GM18508 (cell line): ENCODE data around the gene RCSD1.
"Not testable (repeated sequence)": the region's sequence is repeated elsewhere in the genome, so short reads cannot be mapped to it uniquely, and the experiment has no call there.

Experiments
- ATAC-seq: cut with Tn5 transposase; IDR thresholded peaks from one replicate; pipeline ENCODE4 v1.9.1; 2021; ENCODE audit warnings: moderate number of reproducible peaks; ENCODE audit not compliant: insufficient read depth, unreplicated experiment

Gene RCSD1

DNA sequence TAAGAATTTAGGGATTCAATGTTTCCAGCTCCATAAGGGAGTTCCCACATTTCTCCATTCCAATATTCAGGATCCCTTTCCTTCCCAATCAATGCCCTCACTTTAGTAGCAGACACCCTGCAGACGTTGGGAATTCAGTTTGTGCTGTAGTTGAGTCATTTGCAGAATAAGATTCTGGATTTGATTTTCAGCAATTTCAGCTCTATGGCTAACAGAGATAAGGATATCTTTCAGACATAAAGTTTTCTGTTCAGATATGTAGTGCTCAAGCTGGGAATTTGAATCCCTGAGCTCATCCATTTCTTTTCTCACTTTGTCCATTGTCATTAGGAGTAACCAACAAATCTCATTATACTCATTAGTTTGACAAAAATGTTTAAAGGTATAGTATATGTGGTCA, 104.8 kb downstream of the RCSD1 start:
- no peak for ATAC-seq

DNA sequence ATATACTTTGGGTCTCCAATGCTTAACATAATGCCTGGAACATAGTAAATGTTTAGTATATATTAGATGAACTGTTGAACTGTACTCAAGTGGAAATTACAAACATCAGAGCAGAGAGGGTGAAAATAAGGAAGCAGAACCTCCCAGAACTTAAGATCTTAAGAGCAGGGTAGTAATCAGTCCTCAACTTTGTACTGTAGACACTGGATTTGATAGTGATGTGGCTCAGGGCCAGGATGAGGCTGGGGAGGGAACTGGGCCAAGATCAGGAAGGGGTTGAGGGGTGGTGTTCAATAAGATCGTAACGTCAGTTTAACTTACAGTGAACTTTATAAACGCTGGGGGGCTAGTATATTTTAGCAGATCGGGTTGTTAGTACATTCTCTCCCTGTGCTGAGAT, 107.1 kb downstream of the RCSD1 start:
- no peak for ATAC-seq

DNA sequence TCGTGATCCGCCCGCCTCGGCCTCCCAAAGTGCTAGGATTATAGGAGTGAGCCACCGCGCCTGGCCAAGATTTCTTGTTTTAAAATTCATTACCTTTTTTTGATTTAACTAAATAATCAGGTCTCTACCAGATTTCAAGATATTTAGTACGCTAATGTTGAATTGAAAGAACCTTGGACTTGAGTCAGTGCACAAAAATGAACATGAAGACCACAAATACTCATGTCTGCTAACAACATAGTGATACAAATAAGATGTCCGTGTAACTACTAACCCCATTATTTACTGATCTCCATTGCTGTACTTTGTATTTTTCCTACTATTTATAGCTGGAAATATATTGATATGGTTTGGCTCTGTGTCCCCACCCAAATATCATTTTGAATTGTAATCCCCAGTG, 108.1 kb downstream of the RCSD1 start:
- ATAC-seq = no peak

DNA sequence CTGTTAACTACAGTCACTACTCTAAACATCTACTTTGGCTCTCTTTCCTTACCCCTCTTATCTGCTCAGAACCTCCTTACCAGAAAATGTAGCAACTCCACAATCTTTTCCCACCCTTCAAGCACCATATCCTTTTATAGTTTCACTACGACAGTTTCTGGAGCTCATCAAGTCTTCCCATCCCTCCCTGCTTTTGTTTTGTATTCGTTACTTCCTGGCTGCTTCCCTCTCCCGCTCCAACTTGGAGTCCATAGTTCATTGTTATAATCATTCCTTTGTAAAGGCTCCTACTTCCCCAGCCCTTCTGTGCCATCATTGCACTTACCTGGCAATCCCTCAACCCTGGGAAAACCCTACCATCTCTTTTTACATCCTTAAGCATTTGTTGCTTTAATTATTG, 109.7 kb downstream of the RCSD1 start:
- ATAC-seq = no peak

DNA sequence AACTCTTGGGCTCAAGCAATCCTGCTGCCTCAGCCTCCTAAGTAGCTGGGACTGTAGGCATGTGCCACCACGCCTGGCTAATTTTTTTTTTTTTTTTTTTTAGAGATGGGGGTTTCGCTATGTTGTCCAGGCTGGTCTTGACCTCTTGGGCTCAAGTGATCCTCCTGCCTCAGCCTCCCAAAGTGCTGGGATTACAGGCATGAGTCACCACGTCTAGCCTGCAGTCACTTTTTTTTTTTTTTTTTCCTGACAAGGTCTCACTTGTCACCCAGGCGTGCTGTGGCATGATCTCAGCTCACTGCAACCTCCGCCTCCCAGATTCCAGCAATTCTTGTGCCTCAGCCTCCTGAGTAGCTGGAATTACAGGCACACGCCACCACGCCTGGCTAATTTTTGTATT, 111.1 kb downstream of the RCSD1 start:
- ATAC-seq = not testable (repeated sequence)

DNA sequence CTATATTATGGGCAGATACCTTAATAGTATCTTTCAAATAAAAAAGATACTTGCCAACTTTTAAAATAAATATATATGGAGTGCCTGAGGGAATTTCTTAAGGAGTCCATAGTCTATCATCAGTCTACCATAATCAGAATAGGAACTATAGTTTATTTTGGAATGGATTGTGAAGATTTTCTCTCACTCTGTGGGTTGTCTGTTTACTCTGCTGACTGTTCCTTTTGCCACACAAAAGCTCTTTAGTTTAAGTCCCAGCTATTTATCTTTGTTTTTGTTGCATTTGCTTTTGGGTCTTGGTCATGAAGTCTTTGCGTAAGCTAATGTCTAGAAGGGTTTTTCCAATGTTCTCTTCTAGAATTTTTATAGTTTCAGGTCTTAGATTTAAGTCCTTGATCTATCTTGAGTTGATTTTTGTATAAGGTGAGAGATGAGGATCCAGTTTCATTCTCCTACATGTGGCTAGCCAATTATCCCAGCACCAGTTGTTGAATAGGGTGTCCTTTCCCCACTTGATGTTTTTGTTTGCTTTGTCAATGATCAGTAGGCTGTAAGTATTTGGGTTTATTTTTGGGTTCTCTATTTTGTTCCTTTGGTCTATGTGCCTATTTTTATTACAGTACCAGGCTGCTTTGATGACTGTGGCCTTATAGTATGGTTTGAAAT, 112.5 kb downstream of the RCSD1 start:
- not testable (repeated sequence) for ATAC-seq

DNA sequence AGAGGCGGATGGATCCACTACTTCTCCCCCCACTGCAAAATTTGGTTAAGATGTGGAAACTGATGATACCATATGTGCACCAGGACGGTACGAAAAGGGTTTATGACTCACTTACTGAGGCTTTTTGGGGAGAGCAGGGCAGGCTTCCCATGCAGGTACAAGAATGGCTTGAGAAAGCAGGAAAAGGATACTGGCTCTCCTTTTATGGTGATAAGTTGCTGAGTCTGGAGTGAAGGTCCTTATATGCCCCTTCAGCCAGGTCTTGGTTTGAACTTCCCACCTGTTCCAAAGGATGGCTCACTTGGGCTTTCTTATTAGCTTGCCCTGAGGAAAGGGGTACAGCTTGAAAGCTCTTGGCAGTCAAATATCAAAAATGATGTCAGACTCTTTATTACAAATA, 114.9 kb downstream of the RCSD1 start:
- ATAC-seq = no peak

DNA sequence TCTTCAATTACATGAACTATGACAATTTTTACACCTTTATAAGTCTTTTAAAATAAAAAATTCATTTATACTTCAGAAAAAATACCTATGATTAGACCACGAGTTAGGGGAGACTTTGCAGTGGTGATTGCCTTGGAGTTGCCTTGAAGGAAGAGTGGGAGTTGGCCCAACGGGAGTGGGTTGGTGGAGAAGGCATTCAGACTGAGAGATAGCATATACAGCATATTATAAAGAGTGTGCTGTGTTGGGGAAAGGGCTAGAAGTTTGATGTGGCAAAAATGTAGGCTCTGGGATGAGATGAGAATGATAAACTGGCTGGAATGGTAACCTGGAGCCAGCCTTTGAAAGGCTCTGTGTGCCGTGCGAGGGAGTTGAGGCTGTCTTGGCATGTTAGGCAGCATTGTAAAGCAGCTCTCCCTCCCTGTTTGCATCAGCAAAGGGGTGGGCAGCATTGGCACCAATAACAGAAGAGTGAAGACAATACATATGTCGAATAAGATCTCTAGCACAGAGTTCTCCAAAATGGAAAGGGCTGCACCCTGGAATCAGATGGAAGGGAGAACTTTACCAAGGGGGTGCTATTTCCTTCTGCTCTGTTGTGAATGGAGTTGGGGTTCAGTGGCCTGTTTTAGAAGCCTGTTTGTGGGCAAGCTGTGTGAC, 116.1 kb downstream of the RCSD1 start:
- no peak for ATAC-seq

DNA sequence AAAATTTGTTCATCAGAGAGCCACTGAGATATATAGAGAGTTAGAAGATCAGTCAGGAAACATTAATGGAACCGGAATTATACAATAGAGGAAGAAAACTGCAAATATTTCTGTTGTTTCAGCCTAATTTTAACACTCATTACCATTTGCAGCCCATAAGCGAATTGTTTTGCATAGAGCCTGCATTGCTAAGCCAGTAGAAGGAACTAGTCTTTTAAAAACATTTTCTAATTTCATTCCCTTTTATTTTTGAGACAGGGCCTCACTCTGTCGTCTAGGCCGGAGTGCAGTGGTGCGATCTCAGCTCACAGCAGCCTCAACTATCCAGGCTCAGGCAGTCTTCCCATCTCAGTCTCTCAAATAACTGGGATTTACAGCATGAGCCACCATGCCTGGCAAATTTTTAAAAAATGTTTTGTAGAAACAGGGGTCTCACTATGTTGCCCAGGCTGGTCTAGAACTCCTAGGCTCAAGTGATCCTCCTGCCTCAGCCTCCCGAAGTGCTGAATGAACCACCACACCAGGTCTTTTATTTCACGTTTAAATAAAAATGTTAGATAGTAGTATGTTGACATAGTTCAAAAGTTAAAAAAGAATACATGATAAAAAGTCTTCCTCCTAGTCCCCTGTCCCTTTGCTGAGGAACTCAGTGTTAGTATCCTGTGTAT, 117.1 kb downstream of the RCSD1 start:
- ATAC-seq = no peak

DNA sequence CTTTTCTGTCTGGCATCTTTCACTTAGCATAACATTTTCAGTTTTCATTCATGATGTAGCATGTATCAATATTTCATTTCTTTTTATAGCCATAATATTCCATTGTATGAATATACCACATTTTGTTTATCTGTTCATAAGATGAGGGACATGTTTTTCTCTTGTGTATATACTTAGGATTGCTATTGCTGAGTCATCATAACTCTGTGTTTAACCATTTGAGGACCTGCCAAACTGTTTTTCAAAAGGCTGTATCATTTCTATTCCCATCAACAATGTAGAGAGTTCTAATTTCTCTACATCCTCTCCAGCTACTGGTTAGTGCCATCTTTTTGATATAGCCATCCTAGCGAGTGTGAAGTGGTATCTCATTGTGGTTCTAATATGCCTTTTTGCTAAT, 118.0 kb downstream of the RCSD1 start:
- no peak for ATAC-seq

DNA sequence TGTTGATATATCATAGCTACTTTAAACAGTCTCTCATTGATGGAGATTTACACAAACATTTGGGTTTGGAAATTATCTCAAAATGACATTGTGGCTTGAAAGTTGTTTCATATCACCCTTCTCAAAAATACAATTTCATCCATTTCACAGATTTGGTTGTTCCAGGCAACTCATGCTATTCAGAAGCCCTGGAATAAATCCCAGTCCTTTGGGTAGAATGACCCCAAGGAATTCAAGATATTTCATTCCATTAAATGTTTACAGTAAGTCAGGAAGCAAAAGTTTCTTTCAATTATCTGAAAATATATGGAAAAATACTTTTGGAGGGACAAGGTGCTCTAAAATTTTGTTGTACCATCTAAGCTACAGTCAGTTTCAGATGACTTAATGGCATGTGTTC, 118.9 kb downstream of the RCSD1 start:
- ATAC-seq = no peak

DNA sequence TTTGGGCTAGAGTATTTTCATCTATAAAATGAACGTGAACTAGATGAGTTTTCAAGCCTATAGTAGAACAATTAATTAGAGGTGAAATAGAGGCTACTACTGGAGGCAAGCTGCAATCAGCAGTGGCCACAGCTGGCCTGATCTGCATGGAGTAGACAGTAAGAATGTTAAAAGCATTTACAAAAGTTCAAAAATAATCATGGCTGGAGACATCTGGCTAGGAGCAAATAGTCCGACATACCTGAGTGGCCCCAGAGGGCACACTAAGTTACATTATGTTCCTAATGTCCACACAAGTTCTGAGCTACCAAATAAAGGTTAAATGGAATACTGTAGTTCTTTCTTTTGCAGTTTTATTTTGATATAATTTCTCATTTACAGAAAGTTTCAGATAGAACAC, 119.7 kb downstream of the RCSD1 start:
- no peak for ATAC-seq

DNA sequence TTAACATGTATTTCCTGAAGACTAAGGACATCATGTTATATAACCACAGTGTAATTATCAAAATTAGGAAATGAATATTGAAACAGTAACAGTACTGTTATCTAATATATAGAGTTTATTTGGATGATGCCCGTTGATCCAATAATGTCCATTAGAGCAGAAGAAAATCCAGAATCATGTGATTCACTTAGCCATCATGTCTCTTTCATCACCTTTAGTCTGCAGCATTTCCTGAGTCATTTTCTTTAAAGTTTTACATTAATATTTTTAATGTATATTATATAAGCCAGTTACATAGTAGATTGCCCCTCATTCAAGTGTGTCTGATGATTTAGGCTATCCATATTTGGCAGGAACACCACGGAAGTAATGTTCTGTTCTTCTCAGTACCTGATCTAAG, 120.6 kb downstream of the RCSD1 start:
- ATAC-seq = no peak

DNA sequence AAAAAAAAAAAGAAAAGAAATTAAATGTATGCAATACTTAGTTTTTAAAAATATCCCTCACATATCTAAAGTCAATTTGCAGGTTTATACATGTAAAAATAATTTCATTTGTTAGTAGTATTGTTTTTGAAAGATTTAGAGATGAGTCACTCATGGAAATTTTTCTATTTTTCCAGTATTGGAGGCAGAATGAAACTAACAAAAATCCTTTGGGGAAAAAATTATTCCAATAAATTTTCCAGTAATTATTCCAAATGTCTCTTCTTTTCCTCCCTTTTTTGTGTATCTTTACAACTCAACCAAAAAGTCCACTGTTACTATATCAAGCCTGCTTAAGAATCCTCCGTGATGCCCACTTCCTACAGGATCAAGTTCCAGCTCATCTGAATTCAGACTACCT, 121.6 kb downstream of the RCSD1 start:
- no peak for ATAC-seq

DNA sequence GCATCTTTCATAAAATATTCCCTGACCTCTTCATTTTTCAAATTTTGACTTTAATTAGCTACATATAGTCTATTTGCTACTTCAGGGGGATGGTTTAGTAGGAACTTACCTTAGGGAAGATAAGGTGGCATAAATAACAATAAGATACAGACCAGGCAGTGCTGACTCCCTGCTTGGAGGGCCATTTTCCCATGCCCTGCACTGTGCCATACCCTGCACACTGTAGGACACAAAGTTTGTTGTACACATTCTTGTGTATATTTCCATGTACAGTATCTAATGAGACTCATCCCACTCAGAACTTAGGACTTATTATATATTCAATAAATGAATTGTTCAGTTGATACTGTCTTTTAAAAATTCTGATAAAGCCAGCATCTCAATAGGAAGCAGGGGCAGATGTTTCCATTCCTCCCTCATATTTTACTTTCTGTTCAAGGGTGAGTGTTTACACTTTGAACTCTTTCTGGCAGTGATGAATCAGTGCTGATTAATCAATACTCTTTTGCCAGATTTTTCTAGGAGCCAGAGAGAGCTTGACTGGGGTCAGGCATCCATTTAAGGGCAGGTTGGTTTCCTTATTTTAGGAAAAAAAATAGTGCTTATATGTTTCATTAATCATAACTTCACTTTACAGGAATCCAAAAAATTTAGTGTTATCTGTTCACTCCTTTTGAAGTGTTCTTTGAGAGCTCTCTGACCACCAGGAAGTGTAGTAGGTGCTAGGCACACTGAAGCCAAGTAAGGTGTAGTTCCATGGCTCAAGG, 122.4 kb downstream of the RCSD1 start:
- no peak for ATAC-seq

DNA sequence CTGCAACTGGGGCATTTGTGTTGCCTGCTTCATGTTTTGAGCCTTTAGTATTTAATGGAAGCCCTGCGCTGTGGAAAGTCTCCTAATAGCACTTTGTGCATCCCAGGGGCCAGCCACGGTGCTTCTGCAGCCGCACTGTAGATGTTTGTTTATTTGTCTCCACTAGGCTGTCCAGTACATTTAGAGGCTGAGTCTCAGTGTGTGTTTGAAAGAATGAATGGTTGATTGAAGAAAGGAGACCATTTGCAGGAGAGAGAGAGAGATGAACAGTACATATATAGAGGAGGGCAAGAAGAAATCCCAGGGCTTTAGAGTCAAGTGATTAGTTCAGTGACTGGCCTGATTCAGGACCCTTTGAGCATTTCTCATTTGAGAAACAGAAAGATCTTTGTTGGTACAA, 125.6 kb downstream of the RCSD1 start:
- no peak for ATAC-seq
